GM12874 (cell line): Measurements from ENCODE around the gene CADM2.

Experiments
- TF ChIP-seq, protein P1 (sequence below): IDR thresholded peaks from 2 replicates; pipeline ENCODE4 v1.5.1; 2011; ENCODE audit warnings: low read depth, mild to moderate bottlenecking, control low read depth, low read length, moderate library complexity; ENCODE audit not compliant: insufficient read depth

Gene CADM2

DNA sequence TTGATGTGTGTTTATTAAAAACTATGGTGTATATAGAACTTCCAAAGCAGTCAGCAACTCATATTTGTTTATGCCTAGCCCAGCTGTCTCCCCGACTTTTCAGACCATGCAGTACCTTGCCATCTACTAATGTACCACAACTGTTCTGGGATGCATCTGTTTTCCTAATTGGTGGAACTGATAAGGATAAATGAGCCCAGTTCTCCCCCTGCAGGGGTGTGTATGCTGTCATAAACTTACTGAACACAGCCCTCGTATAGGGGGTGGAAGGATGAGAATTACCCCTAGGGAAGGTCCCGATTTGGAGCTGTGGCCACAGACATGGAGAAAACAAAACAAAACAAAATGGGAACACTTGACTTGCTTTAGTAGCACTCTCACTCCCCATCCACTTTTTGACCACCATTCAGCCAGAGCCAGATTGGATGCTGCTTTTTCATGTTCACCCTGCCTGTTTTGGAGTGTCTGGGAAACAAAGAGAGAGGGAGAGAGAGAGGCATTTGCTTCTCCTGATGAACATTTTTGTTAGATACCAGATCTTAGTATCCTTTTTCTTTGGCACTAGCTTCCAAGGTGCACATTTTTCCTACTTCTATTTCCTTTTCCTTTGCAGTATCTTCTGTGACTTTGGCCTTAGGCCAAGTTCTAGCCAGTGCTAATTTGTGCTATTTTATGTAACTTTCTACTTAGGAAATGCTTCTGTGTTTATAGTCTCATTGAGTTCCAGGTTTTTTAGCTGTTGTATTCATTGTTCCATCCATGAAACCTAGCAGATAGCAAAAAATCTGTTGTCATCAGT lies 29.1 kb downstream of the CADM2 start:
- TF ChIP-seq, protein P1, sequence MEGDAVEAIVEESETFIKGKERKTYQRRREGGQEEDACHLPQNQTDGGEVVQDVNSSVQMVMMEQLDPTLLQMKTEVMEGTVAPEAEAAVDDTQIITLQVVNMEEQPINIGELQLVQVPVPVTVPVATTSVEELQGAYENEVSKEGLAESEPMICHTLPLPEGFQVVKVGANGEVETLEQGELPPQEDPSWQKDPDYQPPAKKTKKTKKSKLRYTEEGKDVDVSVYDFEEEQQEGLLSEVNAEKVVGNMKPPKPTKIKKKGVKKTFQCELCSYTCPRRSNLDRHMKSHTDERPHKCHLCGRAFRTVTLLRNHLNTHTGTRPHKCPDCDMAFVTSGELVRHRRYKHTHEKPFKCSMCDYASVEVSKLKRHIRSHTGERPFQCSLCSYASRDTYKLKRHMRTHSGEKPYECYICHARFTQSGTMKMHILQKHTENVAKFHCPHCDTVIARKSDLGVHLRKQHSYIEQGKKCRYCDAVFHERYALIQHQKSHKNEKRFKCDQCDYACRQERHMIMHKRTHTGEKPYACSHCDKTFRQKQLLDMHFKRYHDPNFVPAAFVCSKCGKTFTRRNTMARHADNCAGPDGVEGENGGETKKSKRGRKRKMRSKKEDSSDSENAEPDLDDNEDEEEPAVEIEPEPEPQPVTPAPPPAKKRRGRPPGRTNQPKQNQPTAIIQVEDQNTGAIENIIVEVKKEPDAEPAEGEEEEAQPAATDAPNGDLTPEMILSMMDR: no peak

DNA sequence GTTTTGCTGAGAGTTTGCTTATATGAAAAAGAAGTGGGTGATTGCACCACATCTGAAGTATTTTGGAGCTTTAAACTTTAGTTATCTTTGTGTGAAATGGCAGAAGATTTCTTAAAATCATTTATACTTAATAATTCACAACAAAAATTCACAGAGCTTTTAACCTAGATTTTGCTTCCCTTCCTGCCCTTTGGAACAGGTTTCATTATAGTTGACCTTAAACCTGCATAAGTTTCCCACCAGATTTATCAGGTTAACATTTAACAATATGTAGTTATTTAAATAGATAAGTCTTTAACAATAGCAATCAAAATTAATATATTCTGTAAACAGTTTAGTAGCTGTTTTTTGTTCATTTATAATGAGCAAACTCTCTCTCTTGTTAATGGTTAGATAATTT lies 30.3 kb downstream of the CADM2 start:
- TF ChIP-seq, protein P1: no peak

DNA sequence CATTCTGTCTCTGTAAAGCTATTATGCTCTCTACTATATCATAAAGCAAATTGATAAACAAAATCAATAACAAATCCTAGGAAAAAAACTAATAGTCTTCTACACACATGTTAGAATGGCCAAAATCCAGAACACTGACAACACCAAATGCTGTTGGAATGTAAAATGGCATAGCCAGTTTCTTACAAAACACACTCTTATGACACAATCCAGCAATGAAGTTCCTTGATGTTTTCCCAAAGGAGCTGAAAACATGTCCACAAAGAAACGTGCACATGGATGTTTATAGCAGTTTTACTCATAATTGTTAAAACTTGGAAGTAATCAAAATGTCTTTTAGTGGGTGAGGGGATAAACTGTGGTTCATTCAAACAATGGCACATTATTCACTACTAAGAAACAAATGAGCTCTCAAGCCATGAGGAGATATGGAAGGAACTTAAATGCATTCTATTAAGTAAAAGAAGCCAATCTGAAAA lies 32.7 kb downstream of the CADM2 start:
- TF ChIP-seq, protein P1: no peak

DNA sequence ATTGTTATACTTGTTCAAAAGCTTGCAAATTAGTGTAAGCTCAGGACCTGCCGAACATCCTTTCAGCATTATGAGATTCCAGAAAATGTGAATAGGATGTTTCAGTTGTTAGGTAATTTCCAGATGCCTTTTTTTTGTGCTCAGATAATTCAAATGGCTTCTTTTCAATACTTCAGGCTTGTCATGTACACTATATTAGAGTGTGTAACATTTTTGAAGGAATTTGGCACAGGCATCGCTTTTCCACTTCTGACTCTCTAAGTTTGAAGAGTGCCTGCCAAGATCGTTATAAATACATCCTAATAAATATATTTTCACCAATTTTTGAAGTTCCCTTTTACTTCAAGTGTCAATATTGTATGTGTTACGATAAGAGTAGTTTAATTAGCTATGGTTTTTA lies 35.2 kb downstream of the CADM2 start:
- TF ChIP-seq, protein P1: no peak

DNA sequence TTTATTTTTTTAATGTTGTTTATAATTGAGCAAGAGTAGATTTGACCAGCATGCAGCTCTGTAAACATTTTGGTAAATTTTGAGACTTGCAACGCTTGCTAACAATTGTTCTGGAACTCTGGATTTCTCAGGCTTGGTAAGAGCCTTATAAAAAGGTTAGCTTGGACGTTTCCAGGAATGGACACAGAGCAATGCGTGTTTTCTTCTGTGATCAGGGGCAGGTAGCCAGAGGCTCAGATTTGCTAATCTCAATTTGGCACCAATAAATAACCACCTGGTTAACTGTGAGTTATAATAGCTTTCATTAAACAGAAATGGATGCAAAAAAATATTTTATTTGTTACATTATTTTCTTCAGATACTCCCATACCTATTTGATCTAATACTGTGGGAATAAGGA lies 39.8 kb downstream of the CADM2 start:
- TF ChIP-seq, protein P1: no peak

DNA sequence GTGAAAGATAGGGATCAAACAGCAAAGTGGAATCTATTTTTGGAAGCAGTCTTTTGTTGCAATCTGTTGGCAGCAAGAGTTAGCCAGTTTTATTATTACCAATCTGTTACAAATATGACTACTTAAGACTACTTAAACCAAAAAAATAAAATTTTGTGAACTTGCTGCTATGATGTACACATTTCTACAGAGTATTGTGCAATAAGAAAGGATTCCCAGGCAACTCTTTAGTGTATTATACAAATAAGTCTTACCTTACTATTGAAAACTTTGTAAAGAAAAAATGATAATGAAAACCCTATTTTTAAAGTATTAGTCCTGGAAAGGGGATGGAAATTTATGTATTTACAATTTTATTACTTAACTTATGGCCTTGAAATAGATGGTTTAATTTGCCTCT lies 44.7 kb downstream of the CADM2 start:
- TF ChIP-seq, protein P1: no peak

DNA sequence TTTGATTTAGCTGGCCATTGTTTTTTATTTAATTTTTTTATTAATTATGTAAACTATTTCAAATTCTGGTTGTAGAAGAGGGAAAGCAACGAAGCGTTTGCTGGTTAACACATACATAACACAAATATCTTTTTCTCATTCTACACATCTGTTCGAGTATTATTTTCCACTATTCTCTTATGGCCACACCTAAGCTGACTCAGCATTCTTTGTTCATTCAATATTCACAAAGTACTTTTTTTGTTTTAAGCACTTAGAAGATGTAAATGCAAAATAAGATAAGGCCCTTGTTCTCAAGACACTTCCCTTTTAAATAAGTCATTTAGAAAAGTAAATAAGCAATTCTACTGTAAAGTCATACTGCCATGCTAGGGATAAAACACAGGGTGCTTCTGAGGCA lies 45.4 kb downstream of the CADM2 start:
- TF ChIP-seq, protein P1: no peak
